ENCODE measurements around the gene EID1.

Gene EID1

DNA sequence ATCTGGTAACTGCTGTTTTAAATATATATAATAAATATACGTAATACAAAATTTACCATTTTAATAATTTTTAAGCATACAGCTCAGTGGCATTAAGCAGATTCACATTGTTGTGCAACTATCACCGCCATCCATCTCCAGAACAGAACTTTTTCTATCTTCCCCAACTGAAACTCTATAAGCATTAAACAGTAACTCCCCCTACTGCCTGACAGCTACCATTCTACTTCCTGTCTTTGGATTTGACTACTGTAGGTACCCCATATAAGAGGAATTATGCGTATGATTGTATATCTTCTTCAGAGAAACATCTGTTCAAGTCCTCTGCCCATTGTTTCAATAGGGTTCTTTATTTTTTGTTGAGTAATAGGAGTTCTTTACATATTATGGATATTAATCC, 36.8 kb downstream of the EID1 start:
- no peak for DNase-seq

DNA sequence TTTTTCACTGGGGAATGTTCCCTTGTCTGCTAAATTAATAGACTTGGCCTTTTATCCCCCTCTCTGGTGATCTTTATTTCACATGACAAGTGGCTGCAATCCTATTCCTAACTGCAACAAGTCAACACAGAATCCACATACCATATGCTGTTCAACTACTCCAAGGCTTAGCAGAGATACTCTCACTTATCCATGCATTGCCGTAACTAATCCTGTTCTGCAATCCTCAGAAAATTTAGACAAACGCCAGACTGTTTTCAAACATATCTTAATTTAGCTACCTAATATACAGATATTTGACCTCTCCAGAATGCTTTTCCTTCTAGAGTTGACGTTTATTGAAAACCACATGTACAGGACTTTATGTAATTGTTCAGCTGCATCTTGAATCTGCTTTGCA, 37.9 kb downstream of the EID1 start:
- DNase-seq, result no peak

DNA sequence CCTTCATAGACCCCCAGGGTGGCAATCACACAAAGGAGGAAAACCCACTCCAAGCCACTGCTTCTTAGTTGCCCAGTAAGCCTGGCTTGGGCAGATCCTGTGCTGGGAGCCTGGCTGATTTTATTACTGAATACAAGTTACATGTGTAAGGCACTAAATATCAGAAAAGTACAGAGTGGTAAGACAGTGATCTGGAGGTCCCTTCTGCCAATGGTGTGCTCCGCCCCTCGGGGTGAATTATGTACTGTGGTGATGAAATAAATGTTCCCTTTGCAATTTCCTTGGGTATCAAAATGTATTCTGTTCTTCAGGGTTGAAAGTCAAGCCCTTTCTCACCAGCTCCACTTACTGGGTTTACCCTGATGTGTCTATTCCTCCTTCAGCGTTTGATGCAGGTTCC, 38.8 kb downstream of the EID1 start:
- DNase-seq, result no peak

DNA sequence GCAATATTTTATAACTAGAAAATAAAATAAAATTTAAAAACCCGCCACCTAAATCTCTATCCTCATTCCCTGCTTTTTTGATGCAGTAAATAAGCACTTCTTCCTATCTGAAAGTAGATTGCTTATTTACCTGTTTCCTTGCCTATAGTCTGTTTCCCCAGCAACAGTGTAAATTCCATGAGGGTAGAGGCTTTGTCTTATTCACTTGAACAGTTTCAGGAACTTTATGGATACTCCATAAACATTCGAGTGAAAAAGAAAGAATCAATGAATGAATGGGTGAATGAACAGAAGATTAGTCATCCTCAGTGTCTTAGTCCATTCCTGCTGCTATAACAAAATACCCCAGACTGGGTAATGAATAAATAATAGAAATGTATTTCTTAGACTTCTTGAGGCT, 44.1 kb downstream of the EID1 start:
- no peak for DNase-seq

DNA sequence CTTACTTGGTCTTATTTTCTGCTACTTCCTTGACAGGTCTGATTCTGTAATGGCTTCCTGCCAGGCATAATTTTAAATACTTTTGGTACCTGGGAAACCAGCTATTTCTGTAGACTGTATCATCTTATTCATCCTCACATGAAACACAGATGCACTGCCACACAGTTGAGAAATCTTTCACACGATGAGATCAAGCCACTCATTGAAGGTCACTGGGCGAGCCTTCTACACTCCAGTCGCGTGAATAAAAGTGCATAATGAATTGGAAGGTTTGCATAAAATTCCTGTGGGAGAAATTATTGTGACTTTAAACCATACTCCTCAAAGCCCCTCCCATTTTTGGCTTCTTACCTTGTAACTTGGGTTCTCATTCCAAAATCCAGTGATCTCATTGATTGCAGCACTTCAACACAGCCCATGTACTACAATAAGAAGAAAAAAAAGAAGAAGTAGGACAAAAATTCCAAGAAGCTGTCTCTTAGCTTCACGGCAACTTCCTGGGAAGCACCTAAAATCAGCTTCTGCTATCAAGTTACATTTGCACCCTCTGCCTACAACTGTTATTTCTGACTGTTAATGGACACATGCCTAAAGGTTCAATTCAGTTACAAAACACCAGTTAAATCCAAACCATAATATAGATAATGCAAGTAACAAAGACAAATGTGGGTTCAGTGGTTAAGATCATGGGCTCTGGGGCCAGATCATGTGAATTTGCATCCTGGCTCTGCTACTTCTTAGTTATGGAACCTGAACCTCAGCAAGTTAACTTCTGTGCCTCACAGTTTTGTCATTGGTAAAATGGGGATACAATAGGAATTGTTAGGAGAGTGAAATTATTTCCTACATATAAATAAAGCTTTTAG, 46.8 kb downstream of the EID1 start:
- no peak for DNase-seq

DNA sequence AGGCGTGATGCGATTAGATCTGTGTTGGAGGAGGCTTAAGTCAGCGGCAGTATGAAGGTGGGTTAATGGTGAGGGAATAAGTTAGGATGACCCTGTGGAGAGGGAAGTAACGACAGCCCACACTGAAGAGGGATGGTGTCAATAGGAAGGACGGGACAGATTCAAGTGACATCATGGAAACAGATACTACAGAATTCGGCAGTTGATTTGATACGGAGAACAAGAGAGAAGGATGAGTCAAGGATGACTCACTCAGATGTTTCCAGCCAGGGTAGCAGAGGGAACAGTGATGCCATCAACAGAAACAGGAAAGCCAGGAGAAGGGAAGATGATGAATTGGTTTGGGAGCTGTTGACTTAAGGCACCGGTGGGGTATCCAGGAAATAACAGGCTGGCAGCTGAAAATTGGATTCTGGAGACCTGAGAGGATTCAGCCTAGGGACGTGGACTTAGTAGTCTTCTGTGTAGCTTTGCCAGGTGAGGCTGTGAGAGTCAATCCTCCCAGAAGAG, 47.8 kb downstream of the EID1 start:
- peak; percentile 19 for DNase-seq

DNA sequence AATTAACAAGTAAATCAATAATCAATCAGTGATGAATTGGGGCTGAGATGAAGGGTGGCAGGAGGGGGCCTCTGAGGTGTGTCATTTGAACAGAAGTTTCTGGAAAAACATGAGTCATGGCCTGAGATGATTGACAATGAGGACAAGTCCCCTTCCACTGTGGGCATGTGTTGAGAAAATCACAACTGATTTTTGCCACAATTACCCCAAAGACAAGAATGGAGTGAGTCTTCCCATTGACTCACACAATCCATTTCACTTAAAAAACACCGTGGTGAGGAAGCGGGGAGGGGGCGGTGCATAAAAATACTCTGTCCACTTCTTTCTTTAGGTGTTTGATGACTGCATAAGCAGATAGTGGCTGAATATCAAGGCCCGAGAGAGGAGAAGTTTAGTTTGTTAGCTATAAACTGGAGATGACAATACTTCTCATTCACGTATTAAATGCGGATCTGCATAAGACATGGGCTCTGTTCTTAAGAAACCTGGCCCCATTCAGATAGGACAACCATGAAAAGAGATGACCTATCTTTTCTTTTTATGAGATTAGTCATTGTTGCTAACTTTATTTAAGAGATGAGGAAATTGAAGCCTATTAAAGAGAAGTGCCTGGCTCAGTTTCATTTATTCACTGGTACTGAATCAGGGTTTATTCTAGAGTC, 51.1 kb downstream of the EID1 start:
- DNase-seq, result peak; percentile 74

DNA sequence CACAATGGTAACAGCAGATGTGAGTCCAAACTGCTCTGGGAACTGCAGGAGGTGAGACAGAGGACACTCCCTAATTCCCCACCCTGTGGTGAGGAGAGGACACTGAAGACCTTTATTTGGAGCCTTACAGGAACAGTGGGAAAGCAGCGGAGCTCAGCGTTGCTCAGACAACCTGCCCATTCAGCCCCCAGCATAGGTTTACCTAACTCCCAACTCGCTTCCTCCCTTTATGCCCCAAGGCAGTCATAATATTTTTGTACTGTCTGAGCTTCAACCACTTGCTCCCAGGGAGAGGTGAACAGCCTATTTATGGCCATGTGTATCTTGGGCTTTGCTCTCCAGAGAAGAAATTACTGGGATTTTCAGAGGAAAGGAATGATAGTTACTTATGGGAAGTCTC, 51.7 kb downstream of the EID1 start:
- no peak for DNase-seq
